Measurements from ENCODE around the gene GSTP1. TPM values are rescaled to one million over a fixed set of nuclear protein-coding genes. Genes with fewer than 3 reads are reported as not detected.
"Not testable (repeated sequence)": the region's sequence is repeated elsewhere in the genome, so short reads cannot be mapped to it uniquely, and the experiment has no call there.

Gene GSTP1
- total RNA-seq, 1 experiment from 2014 or later: 893 TPM

- H3K9me2 ChIP-seq (ENCODE audit: insufficient read depth); H3K9ac ChIP-seq (ENCODE audit: low read length); intact Hi-C loops (cut with micrococcal nuclease); H3K27me3 ChIP-seq (ENCODE audit: insufficient read depth, low read length); H3K4me2 ChIP-seq (ENCODE audit: low read length); POLR2A ChIA-PET; RAD21 ChIA-PET (ENCODE audit: low non-redundant PET in 1 of 2, low total read pairs in 2 of 2, uncharacterized antibody in 2 of 2, unreplicated experiment in 2 of 2); H4K20me1 ChIP-seq (ENCODE audit: insufficient read depth); BruUV-seq (replicated peaks); H3K79me2 ChIP-seq (ENCODE audit: insufficient read depth, low read length); DNase-seq (ENCODE audit: low read depth, low spot score); H3K4me3 ChIP-seq (replicated peaks in 1 of 2; ENCODE audit: low read depth in 1 of 2, low read length in 2 of 2); CTCF ChIA-PET; H3K4me1 ChIP-seq (ENCODE audit: control insufficient read depth in 1 of 2, insufficient read depth in 2 of 2, low read length in 2 of 2); ATAC-seq; H3K27ac ChIP-seq (ENCODE audit: low read depth, low read length); H3K36me3 ChIP-seq (ENCODE audit: control insufficient read depth in 1 of 2, insufficient read depth in 2 of 2, low read length in 2 of 2); H3K9me3 ChIP-seq (ENCODE audit: control insufficient read depth in 1 of 2, insufficient read depth in 1 of 2, low read depth in 1 of 2, low read length in 2 of 2); H2AFZ ChIP-seq (ENCODE audit: low read depth, low read length, poor library complexity, severe bottlenecking): not testable (repeated sequence)
Measured at GRCh38 chr11:67597458-67597857, 13.8 kb downstream of the GSTP1 start.

GRCh38 chr11:67597963-67598362 lies 14.4 kb downstream of the GSTP1 start:
- H4K20me1 ChIP-seq (ENCODE audit: insufficient read depth); H3K27ac ChIP-seq (ENCODE audit: low read depth, low read length); CTCF ChIA-PET; intact Hi-C loops (cut with micrococcal nuclease); H3K9ac ChIP-seq (ENCODE audit: low read length); H3K79me2 ChIP-seq (ENCODE audit: insufficient read depth, low read length); H3K4me3 ChIP-seq (replicated peaks in 1 of 2; ENCODE audit: low read depth in 1 of 2, low read length in 2 of 2); ATAC-seq; H3K27me3 ChIP-seq (ENCODE audit: insufficient read depth, low read length); H3K9me2 ChIP-seq (ENCODE audit: insufficient read depth); RAD21 ChIA-PET (ENCODE audit: low non-redundant PET in 1 of 2, low total read pairs in 2 of 2, uncharacterized antibody in 2 of 2, unreplicated experiment in 2 of 2); H2AFZ ChIP-seq (ENCODE audit: low read depth, low read length, poor library complexity, severe bottlenecking); H3K4me2 ChIP-seq (ENCODE audit: low read length); H3K4me1 ChIP-seq (ENCODE audit: control insufficient read depth in 1 of 2, insufficient read depth in 2 of 2, low read length in 2 of 2); H3K36me3 ChIP-seq (ENCODE audit: control insufficient read depth in 1 of 2, insufficient read depth in 2 of 2, low read length in 2 of 2); DNase-seq (ENCODE audit: low read depth, low spot score); H3K9me3 ChIP-seq (ENCODE audit: control insufficient read depth in 1 of 2, insufficient read depth in 1 of 2, low read depth in 1 of 2, low read length in 2 of 2); BruUV-seq (replicated peaks); POLR2A ChIA-PET: not testable (repeated sequence)

- Histone ChIP-seq H3K4me3 (replicated peaks in 1 of 2; ENCODE audit: low read depth in 1 of 2, low read length in 2 of 2) (no peak overlapping the region), H3K4me2 (ENCODE audit: low read length) (no peak overlapping the region), H3K9me3 (ENCODE audit: control insufficient read depth in 1 of 2, insufficient read depth in 1 of 2, low read depth in 1 of 2, low read length in 2 of 2) (no peaks in the 10 kb centered on the region), H3K4me1 (ENCODE audit: control insufficient read depth in 1 of 2, insufficient read depth in 2 of 2, low read length in 2 of 2) (no peaks in the 10 kb centered on the region), H3K9me2 (ENCODE audit: insufficient read depth) (no peaks in the 10 kb centered on the region), H3K36me3 (ENCODE audit: control insufficient read depth in 1 of 2, insufficient read depth in 2 of 2, low read length in 2 of 2) (no peaks in the 10 kb centered on the region), H4K20me1 (ENCODE audit: insufficient read depth) (no peaks in the 10 kb centered on the region), H3K79me2 (ENCODE audit: insufficient read depth, low read length) (no peaks in the 10 kb centered on the region), H3K27me3 (ENCODE audit: insufficient read depth, low read length) (no peaks in the 10 kb centered on the region), H3K27ac (ENCODE audit: low read depth, low read length) (no peak overlapping the region), H3K9ac (ENCODE audit: low read length) (no peak overlapping the region), H2AFZ (ENCODE audit: low read depth, low read length, poor library complexity, severe bottlenecking) (no peak overlapping the region)
- DNase-seq (ENCODE audit: low read depth, low spot score) (no peak), ATAC-seq (no peak)
- ChIA-PET CTCF (no interaction called here), RAD21 (ENCODE audit: low non-redundant PET in 1 of 2, low total read pairs in 2 of 2, uncharacterized antibody in 2 of 2, unreplicated experiment in 2 of 2) (no interaction called here), POLR2A (interaction anchor here (0.9 kb wide), 1 partner anchor 17 kb away, joined by 3 read pairs; no protein-coding TSS in a partner anchor)
- no TSS peak for BruUV-seq (replicated peaks)
- intact Hi-C loops (cut with micrococcal nuclease): no loop called here
- TF ChIP-seq CBX3 (IDR thresholded peaks at IDR 0.05; ENCODE audit: low read depth) (no peak), EGR1 (IDR thresholded peaks at IDR 0.05; ENCODE audit: low read depth) (no peak), ATF3 (IDR thresholded peaks at IDR 0.05) (no peak), EZH2phosphoT487 (IDR thresholded peaks at IDR 0.05; ENCODE audit: borderline replicate concordance) (no peak), SIN3A (IDR thresholded peaks at IDR 0.05; ENCODE audit: low read depth) (no peak), EZH2 (IDR thresholded peaks at IDR 0.05) (no peak), RAD21 (IDR thresholded peaks at IDR 0.05; ENCODE audit: low read depth) (no peak), FOSL1 (IDR thresholded peaks at IDR 0.05; ENCODE audit: low read depth) (no peak), ZBTB33 (IDR thresholded peaks at IDR 0.05; ENCODE audit: extremely low read depth, insufficient replicate concordance, low read length) (no peak), ZNF274 (IDR thresholded peaks at IDR 0.05; ENCODE audit: low read depth, low read length) (no peak), MAX (IDR thresholded peaks at IDR 0.05) (no peak), TCF7L2 (IDR thresholded peaks at IDR 0.05; ENCODE audit: borderline replicate concordance, extremely low read depth, insufficient read depth, insufficient read length) (no peak), ELF1 (IDR thresholded peaks at IDR 0.05; ENCODE audit: borderline replicate concordance, low read depth) (no peak), POLR2A (IDR thresholded peaks at IDR 0.05; ENCODE audit: borderline replicate concordance, extremely low read depth, insufficient read depth, insufficient read length) (no peak), ZFX (IDR thresholded peaks at IDR 0.05) (no peak)
Measured at GRCh38 chr11:67599149-67599548, 15.5 kb downstream of the GSTP1 start.

All from HCT116 (cell line).